Lung (tissue), 16 donors: ENCODE data around the gene CAPZA3. TPM values are rescaled to one million over a fixed set of nuclear protein-coding genes. Genes with fewer than 3 reads are reported as not detected.
"Not testable (repeated sequence)": the region's sequence is repeated elsewhere in the genome, so short reads cannot be mapped to it uniquely, and the experiment has no call there.

Experiments used
- ATAC-seq: fragments of 200-7000 bp; cut with Tn5 transposase; one replicate; pipeline ENCODE4 v1.9.1; 2020; ENCODE audit warnings: moderate number of reproducible peaks; ENCODE audit not compliant: insufficient read depth, low FRiP score
- DNase-seq, 3 donors: peaks; one replicate each; pipeline ENCODE4 v3.0.0-alpha.2; 2013 to 2017
- H3K27ac ChIP-seq, 2 donors: one replicate each; pipeline ENCODE4 v1.5.1; 2013; ENCODE audit warnings: mild to moderate bottlenecking in 2 of 2, moderate library complexity in 2 of 2, control low read depth in 1 of 2, inconsistent platforms in 1 of 2, low read depth in 1 of 2, low read length in 1 of 2
- H3K27me3 ChIP-seq, 3 donors: one replicate each; pipeline ENCODE4 v1.5.1; 2013; ENCODE audit warnings: low read length in 2 of 3; ENCODE audit not compliant: control insufficient read depth in 3 of 3, insufficient read depth in 3 of 3
- H3K36me3 ChIP-seq, 4 donors: one replicate each; pipeline ENCODE4 v1.5.1; 2013; ENCODE audit warnings: low read length in 4 of 4, mild to moderate bottlenecking in 1 of 4, moderate library complexity in 1 of 4; ENCODE audit not compliant: control insufficient read depth in 4 of 4, insufficient read depth in 4 of 4
- H3K4me1 ChIP-seq, 5 donors: one replicate each; pipeline ENCODE4 v1.5.1; 2013; ENCODE audit warnings: low read length in 5 of 5, mild to moderate bottlenecking in 2 of 5, moderate library complexity in 1 of 5; ENCODE audit not compliant: control insufficient read depth in 5 of 5, insufficient read depth in 5 of 5
- H3K4me3 ChIP-seq: one replicate; pipeline ENCODE4 v1.5.1; 2013; ENCODE audit warnings: mild to moderate bottlenecking, control low read depth, moderate library complexity
- H3K9ac ChIP-seq, 2 donors: one replicate each; pipeline ENCODE4 v1.5.1; 2013; ENCODE audit warnings: low read length in 2 of 2, control low read depth in 1 of 2; ENCODE audit not compliant: insufficient read depth in 1 of 2
- H3K9me3 ChIP-seq, 4 donors: one replicate each; pipeline ENCODE4 v1.5.1; 2013; ENCODE audit warnings: low read length in 3 of 4, mild to moderate bottlenecking in 1 of 4, moderate library complexity in 1 of 4; ENCODE audit not compliant: control insufficient read depth in 4 of 4, insufficient read depth in 3 of 4
- CTCF ChIP-seq: IDR thresholded peaks from 2 replicates; pipeline ENCODE4 v1.5.1; 2012; ENCODE audit warnings: mild to moderate bottlenecking; ENCODE audit errors: control extremely low read depth, extremely low read depth
- WGBS, 2 donors: extraction: QIAGEN DNeasy Blood & Tissue Kit; methylation state at CpG; one replicate each; pipeline ENCODE4 v1.1.7; 2013; 5-methylcytosine and 5-hydroxymethylcytosine counted together
- long read RNA-seq, 5 donors: transcript quantifications; one replicate each; lab custom pipeline, GENCODE V29; 2026
- polyA plus RNA-seq, 2 donors: library from polyadenylated mRNA; stranded (reverse); fragments of 200-250 nt; gene quantifications; one replicate each; pipeline ENCODE4 v1.2.1, GENCODE V29; 2013
- total RNA-seq, 2 donors: library from RNA; depleted of rRNA in 1 of 2; stranded (reverse); fragments of >200 nt in 1 of 2; gene quantifications; one replicate each; pipeline ENCODE4 v1.2.1, GENCODE V29; 2014 to 2021
- donor health status: control.
- donor health status: control.
- donor health status: Bipolar disorder and iron deficiency.
- donor health status: healthy.
- donor health status: DM: yes; HTN: yes; CAD: no.

Gene CAPZA3
- total RNA-seq (not detected), polyA plus RNA-seq (not detected)
- long read RNA-seq, donor 1: 0 reads
- long read RNA-seq, donor 2: 0 reads
- long read RNA-seq, donor 3: 0 reads
- long read RNA-seq, donor 4: 0 reads
- long read RNA-seq, donor 5: 0 reads

GRCh38 chr12:18737819-18738218, at the start of gene CAPZA3, which contains the start of gene PLCZ1:
Gene CAPZA3, plus strand, starts transcription at chr12:18738119. Its CDS starts 150 bp downstream, at chr12:18738269.
Gene PLCZ1, minus strand, starts transcription at chr12:18738012. Its CDS starts 641 bp downstream, at chr12:18737371.
- no peak for TF ChIP-seq CTCF
- no peak for ATAC-seq
- Histone ChIP-seq H3K36me3 (no peaks in the 10 kb centered on the region), H3K4me3 (no peak within 1 kb of the TSS), H3K9ac (no peak within 1 kb of the TSS), H3K9me3 (peaks cover 0 to 3% (median 0%) of the 10 kb centered on the region in 4 donors), H3K27me3 (no peaks in the 10 kb centered on the region), H3K4me1 (no peaks in the 10 kb centered on the region), H3K27ac (no peak within 1 kb of the TSS)
- WGBS, 2 donors: 83 to 90% methylated on average over 2 of the region's 2 CpGs
- DNase-seq: no peak

- Histone ChIP-seq H3K27ac (no peak overlapping the region), H3K36me3 (no peaks in the 10 kb centered on the region), H3K9ac (no peak overlapping the region), H3K4me3 (no peak overlapping the region), H3K27me3 (no peaks in the 10 kb centered on the region), H3K9me3 (no peaks in the 10 kb centered on the region), H3K4me1 (peaks cover 0 to 2% (median 0%) of the 10 kb centered on the region in 5 donors)
- no peak for TF ChIP-seq CTCF
- 66 to 85% methylated on average over 3 of the region's 3 CpGs for WGBS, 2 donors
- DNase-seq: no peak
- ATAC-seq: no peak
Observed at GRCh38 chr12:18689771-18690170, 48.1 kb upstream of the CAPZA3 start.

- peak overlapping the region in 1 of 2 donors; percentile 48 for H3K27ac ChIP-seq
- no peaks in the 10 kb centered on the region for H3K36me3 ChIP-seq
- 94% methylated on average over 4 of the region's 4 CpGs for WGBS, 2 donors
- no peak for TF ChIP-seq CTCF
- H3K4me1 ChIP-seq: peaks cover 0 to 2% (median 0%) of the 10 kb centered on the region in 5 donors
- no peak overlapping the region for H3K4me3 ChIP-seq
- H3K9me3 ChIP-seq: no peaks in the 10 kb centered on the region
- ATAC-seq (no peak), DNase-seq (no peak)
- no peaks in the 10 kb centered on the region for H3K27me3 ChIP-seq
- no peak overlapping the region for H3K9ac ChIP-seq
Observed at GRCh38 chr12:18690653-18691052, 47.3 kb upstream of the CAPZA3 start.

GRCh38 chr12:18693986-18694385, 43.9 kb upstream of the CAPZA3 start:
- not testable (repeated sequence) for DNase-seq, ATAC-seq

More at GRCh38 chr12:18693986-18694385, 43.9 kb upstream of the CAPZA3 start:
- H3K9ac ChIP-seq, H3K4me3 ChIP-seq, H3K36me3 ChIP-seq, H3K9me3 ChIP-seq, H3K4me1 ChIP-seq, H3K27me3 ChIP-seq, H3K27ac ChIP-seq: not testable (repeated sequence)
- WGBS, 2 donors: 81 to 89% methylated on average over 5 of the region's 5 CpGs
